Osteoblast (primary cell): Measurements from ENCODE around the gene PDCD2L. TPM values are rescaled to one million over a fixed set of nuclear protein-coding genes. Genes with fewer than 3 reads are reported as not detected.
"Not testable (repeated sequence)": the region's sequence is repeated elsewhere in the genome, so short reads cannot be mapped to it uniquely, and the experiment has no call there.

Experiments
- DNase-seq: peaks from one replicate; pipeline ENCODE4 v3.0.0; 2011; ENCODE audit warnings: low spot score, mixed read lengths; ENCODE audit not compliant: insufficient read length; ENCODE audit errors: missing footprints
- H2AFZ ChIP-seq: 2 replicates; pipeline ENCODE4 v1.6.0; 2011; ENCODE audit warnings: mild to moderate bottlenecking, low read length
- H3K27ac ChIP-seq: 2 replicates; pipeline ENCODE4 v1.5.1; 2011; ENCODE audit warnings: mild to moderate bottlenecking, low read depth, low read length, moderate library complexity
- H3K27me3 ChIP-seq: 2 replicates; pipeline ENCODE4 v1.6.0; 2012; ENCODE audit warnings: mild to moderate bottlenecking, control low read depth, inconsistent platforms, low read length, moderate library complexity; ENCODE audit not compliant: insufficient read depth
- H3K36me3 ChIP-seq: 2 replicates; pipeline ENCODE4 v1.5.1; 2011; ENCODE audit warnings: mild to moderate bottlenecking, low read length, control low read depth, moderate library complexity; ENCODE audit not compliant: insufficient read depth
- H3K4me1 ChIP-seq: 2 replicates; pipeline ENCODE4 v1.5.1; 2011; ENCODE audit warnings: mild to moderate bottlenecking, low read length, control low read depth, moderate library complexity; ENCODE audit not compliant: insufficient read depth
- H3K4me2 ChIP-seq: 2 replicates; pipeline ENCODE4 v1.6.0; 2011; ENCODE audit warnings: mild to moderate bottlenecking, low read length; ENCODE audit not compliant: insufficient read depth
- H3K4me3 ChIP-seq: fragments of 200-600 bp; sonication (generic); 3 replicates; pipeline ENCODE4 v1.5.1; 2012; ENCODE audit warnings: mild to moderate bottlenecking, low read length, inconsistent platforms; ENCODE audit not compliant: insufficient read depth
- H3K79me2 ChIP-seq: 2 replicates; pipeline ENCODE4 v1.6.0; 2012; ENCODE audit warnings: mild to moderate bottlenecking, low read length, control low read depth, inconsistent platforms; ENCODE audit not compliant: insufficient read depth
- H3K9me3 ChIP-seq: 2 replicates; pipeline ENCODE4 v1.5.1; 2011; ENCODE audit warnings: low read depth, low read length, control low read depth
- H4K20me1 ChIP-seq: 2 replicates; pipeline ENCODE4 v1.6.0; 2012; ENCODE audit warnings: mild to moderate bottlenecking, low read length, control low read depth; ENCODE audit not compliant: insufficient read depth
- CTCF ChIP-seq: IDR thresholded peaks from 2 replicates; pipeline ENCODE4 v1.5.1; 2011; ENCODE audit warnings: mild to moderate bottlenecking, low read depth, low read length, moderate library complexity; ENCODE audit errors: extremely low read depth
- total RNA-seq: library from RNA; depleted of rRNA; stranded (reverse); fragments of >200 nt; gene quantifications from 2 replicates; pipeline ENCODE4 v1.2.3, GENCODE V29; 2012

PDCD2L gene
- total RNA-seq, 1 donor = 10.5 TPM

GRCh38 chr19:34448191-34448590 is 44.0 kb downstream of the PDCD2L start:
- Histone ChIP-seq H3K36me3 (peaks cover 70% of the 10 kb centered on the region), H4K20me1 (peaks cover under 1% of the 10 kb centered on the region), H3K79me2 (peaks cover 32% of the 10 kb centered on the region)

GRCh38 chr19:34452723-34453122 is 48.5 kb downstream of the PDCD2L start:
- Histone ChIP-seq H3K4me1 (peaks cover 30% of the 10 kb centered on the region), H3K27ac (peak overlapping the region; percentile 57), H3K9me3 (no peaks in the 10 kb centered on the region), H3K36me3 (peaks cover 58% of the 10 kb centered on the region), H2AFZ (no peak overlapping the region), H4K20me1 (peaks cover 12% of the 10 kb centered on the region), H3K4me2 (no peak overlapping the region), H3K79me2 (peaks cover 34% of the 10 kb centered on the region), H3K4me3 (no peak overlapping the region), H3K27me3 (no peaks in the 10 kb centered on the region)
- DNase-seq = no peak
- no peak for TF ChIP-seq CTCF

More at GRCh38 chr19:34448191-34448590, 44.0 kb downstream of the PDCD2L start:
- H3K4me1 ChIP-seq = peaks cover 12% of the 10 kb centered on the region
- no peak overlapping the region for H3K27ac ChIP-seq
- no peaks in the 10 kb centered on the region for H3K9me3 ChIP-seq
- no peaks in the 10 kb centered on the region for H3K27me3 ChIP-seq
- no peak overlapping the region for H3K4me2 ChIP-seq
- TF ChIP-seq CTCF = no peak
- H3K4me3 ChIP-seq = no peak overlapping the region
- no peak for DNase-seq
- no peak overlapping the region for H2AFZ ChIP-seq

GRCh38 chr19:34454091-34454490 is 49.9 kb downstream of the PDCD2L start:
- Histone ChIP-seq H3K36me3 (peaks cover 59% of the 10 kb centered on the region), H3K4me3 (no peak overlapping the region), H3K79me2 (peaks cover 36% of the 10 kb centered on the region), H3K4me2 (peak overlapping the region; percentile 43), H4K20me1 (peaks cover 22% of the 10 kb centered on the region), H3K27ac (peak overlapping the region; percentile 57), H2AFZ (no peak overlapping the region), H3K9me3 (no peaks in the 10 kb centered on the region), H3K27me3 (no peaks in the 10 kb centered on the region), H3K4me1 (peaks cover 30% of the 10 kb centered on the region)
- DNase-seq = no peak
- no peak for TF ChIP-seq CTCF

GRCh38 chr19:34454685-34455084 is 50.5 kb downstream of the PDCD2L start:
- no peak overlapping the region for H3K4me3 ChIP-seq
- no peak for TF ChIP-seq CTCF
- H3K79me2 ChIP-seq = peaks cover 42% of the 10 kb centered on the region
- H4K20me1 ChIP-seq = peaks cover 25% of the 10 kb centered on the region
- DNase-seq = no peak
- no peak overlapping the region for H3K27ac ChIP-seq
- H2AFZ ChIP-seq = no peak overlapping the region
- peaks cover 60% of the 10 kb centered on the region for H3K36me3 ChIP-seq
- H3K4me2 ChIP-seq = peak overlapping the region; percentile 28
- H3K9me3 ChIP-seq = no peaks in the 10 kb centered on the region
- H3K27me3 ChIP-seq = no peaks in the 10 kb centered on the region
- H3K4me1 ChIP-seq = peaks cover 30% of the 10 kb centered on the region

- H3K79me2 ChIP-seq = peaks cover 52% of the 10 kb centered on the region
- peaks cover 35% of the 10 kb centered on the region for H3K4me1 ChIP-seq
- not testable (repeated sequence) for H3K27ac ChIP-seq, H3K27me3 ChIP-seq, DNase-seq, H3K4me2 ChIP-seq, H3K4me3 ChIP-seq, H3K9me3 ChIP-seq, H2AFZ ChIP-seq
- H4K20me1 ChIP-seq = peaks cover 26% of the 10 kb centered on the region
- H3K36me3 ChIP-seq = peaks cover 64% of the 10 kb centered on the region
These were observed 51.7 kb downstream of the PDCD2L start for GRCh38 chr19:34455783-34456480.
